ENCODE measurements around the gene BTBD1.

BTBD1 gene

GRCh38 chr15:83108266-83109219 lies 41.5 kb upstream of the BTBD1 start:
- H3K4me1 ChIP-seq (ENCODE audit: control insufficient read depth in 1 of 2, insufficient read depth in 2 of 2, low read length in 2 of 2), result peaks cover 0 to 9% of the 10 kb centered on the region in 2 donors
- H3K36me3 ChIP-seq (ENCODE audit: control insufficient read depth in 1 of 2, insufficient read depth in 2 of 2, low read length in 2 of 2), result no peaks in the 10 kb centered on the region
- H3K4me3 ChIP-seq (ENCODE audit: low read depth in 1 of 2, low read length in 2 of 2), result peak overlapping the region; percentile 45 to 84
- no peak overlapping the region for H3K27ac ChIP-seq (ENCODE audit: low read length)
- peaks cover 4% of the 10 kb centered on the region for H3K27me3 ChIP-seq (ENCODE audit: low read depth, low read length)
- no peaks in the 10 kb centered on the region for H3K9me3 ChIP-seq (ENCODE audit: control insufficient read depth in 1 of 2, low read length in 2 of 2)

- Histone ChIP-seq H3K27ac (ENCODE audit: low read length) (no peak overlapping the region), H3K9me3 (ENCODE audit: control insufficient read depth in 1 of 2, low read length in 2 of 2) (no peaks in the 10 kb centered on the region), H3K27me3 (ENCODE audit: low read depth, low read length) (peaks cover 4% of the 10 kb centered on the region), H3K4me3 (ENCODE audit: low read depth in 1 of 2, low read length in 2 of 2) (peak overlapping the region; percentile 45 to 84), H3K36me3 (ENCODE audit: control insufficient read depth in 1 of 2, insufficient read depth in 2 of 2, low read length in 2 of 2) (no peaks in the 10 kb centered on the region), H3K4me1 (ENCODE audit: control insufficient read depth in 1 of 2, insufficient read depth in 2 of 2, low read length in 2 of 2) (peaks cover 0 to 9% of the 10 kb centered on the region in 2 donors)
These were observed 40.8 kb upstream of the BTBD1 start for GRCh38 chr15:83107841-83108181.

GRCh38 chr15:83106994-83107840 lies 40.2 kb upstream of the BTBD1 start, which contains the start of gene TM6SF1:
Gene TM6SF1 (plus strand): TSS chr15:83107645. CDS start chr15:83107681, 36 bp downstream.
- Histone ChIP-seq H3K36me3 (ENCODE audit: control insufficient read depth in 1 of 2, insufficient read depth in 2 of 2, low read length in 2 of 2) (no peaks in the 10 kb centered on the region), H3K27me3 (ENCODE audit: low read depth, low read length) (peaks cover 4% of the 10 kb centered on the region), H3K27ac (ENCODE audit: low read length) (no peak within 1 kb of the TSS), H3K4me1 (ENCODE audit: control insufficient read depth in 1 of 2, insufficient read depth in 2 of 2, low read length in 2 of 2) (peaks cover 0 to 12% of the 10 kb centered on the region in 2 donors), H3K9me3 (ENCODE audit: control insufficient read depth in 1 of 2, low read length in 2 of 2) (no peaks in the 10 kb centered on the region), H3K4me3 (ENCODE audit: low read depth in 1 of 2, low read length in 2 of 2) (peak within 1 kb of the TSS; percentile 45 to 84)

GRCh38 chr15:83105440-83105839 lies 38.4 kb upstream of the BTBD1 start:
- H3K27me3 ChIP-seq (ENCODE audit: low read depth, low read length), result peaks cover 4% of the 10 kb centered on the region

GRCh38 chr15:83104141-83104540 lies 37.1 kb upstream of the BTBD1 start:
- peaks cover 4% of the 10 kb centered on the region for H3K27me3 ChIP-seq (ENCODE audit: low read depth, low read length)
- H3K36me3 ChIP-seq (ENCODE audit: control insufficient read depth in 1 of 2, insufficient read depth in 2 of 2, low read length in 2 of 2), result no peaks in the 10 kb centered on the region
- no peak overlapping the region for H3K4me3 ChIP-seq (ENCODE audit: low read depth in 1 of 2, low read length in 2 of 2)
- no peaks in the 10 kb centered on the region for H3K9me3 ChIP-seq (ENCODE audit: control insufficient read depth in 1 of 2, low read length in 2 of 2)
- peaks cover 0 to 17% of the 10 kb centered on the region in 2 donors for H3K4me1 ChIP-seq (ENCODE audit: control insufficient read depth in 1 of 2, insufficient read depth in 2 of 2, low read length in 2 of 2)
- no peak overlapping the region for H3K27ac ChIP-seq (ENCODE audit: low read length)

More at GRCh38 chr15:83105440-83105839, 38.4 kb upstream of the BTBD1 start:
- Histone ChIP-seq H3K4me1 (ENCODE audit: control insufficient read depth in 1 of 2, insufficient read depth in 2 of 2, low read length in 2 of 2) (peaks cover 0 to 12% of the 10 kb centered on the region in 2 donors), H3K27ac (ENCODE audit: low read length) (no peak overlapping the region), H3K9me3 (ENCODE audit: control insufficient read depth in 1 of 2, low read length in 2 of 2) (no peaks in the 10 kb centered on the region), H3K36me3 (ENCODE audit: control insufficient read depth in 1 of 2, insufficient read depth in 2 of 2, low read length in 2 of 2) (no peaks in the 10 kb centered on the region), H3K4me3 (ENCODE audit: low read depth in 1 of 2, low read length in 2 of 2) (no peak overlapping the region)

GRCh38 chr15:83102346-83102745 lies 35.3 kb upstream of the BTBD1 start:
- Histone ChIP-seq H3K9me3 (ENCODE audit: control insufficient read depth in 1 of 2, low read length in 2 of 2) (peaks cover 0 to 6% of the 10 kb centered on the region in 2 donors), H3K4me3 (ENCODE audit: low read depth in 1 of 2, low read length in 2 of 2) (no peak overlapping the region), H3K27me3 (ENCODE audit: low read depth, low read length) (no peaks in the 10 kb centered on the region), H3K4me1 (ENCODE audit: control insufficient read depth in 1 of 2, insufficient read depth in 2 of 2, low read length in 2 of 2) (peaks cover 0 to 8% of the 10 kb centered on the region in 2 donors), H3K27ac (ENCODE audit: low read length) (no peak overlapping the region), H3K36me3 (ENCODE audit: control insufficient read depth in 1 of 2, insufficient read depth in 2 of 2, low read length in 2 of 2) (no peaks in the 10 kb centered on the region)

- Histone ChIP-seq H3K27ac (ENCODE audit: low read length) (no peak overlapping the region), H3K9me3 (ENCODE audit: control insufficient read depth in 1 of 2, low read length in 2 of 2) (peaks cover 0 to 6% of the 10 kb centered on the region in 2 donors), H3K36me3 (ENCODE audit: control insufficient read depth in 1 of 2, insufficient read depth in 2 of 2, low read length in 2 of 2) (no peaks in the 10 kb centered on the region), H3K4me1 (ENCODE audit: control insufficient read depth in 1 of 2, insufficient read depth in 2 of 2, low read length in 2 of 2) (peaks cover 0 to 8% of the 10 kb centered on the region in 2 donors), H3K27me3 (ENCODE audit: low read depth, low read length) (no peaks in the 10 kb centered on the region), H3K4me3 (ENCODE audit: low read depth in 1 of 2, low read length in 2 of 2) (no peak overlapping the region)
These were observed 33.1 kb upstream of the BTBD1 start for GRCh38 chr15:83100097-83100646.

- H3K27me3 ChIP-seq (ENCODE audit: low read depth, low read length), result no peaks in the 10 kb centered on the region
- H3K4me3 ChIP-seq (ENCODE audit: low read depth in 1 of 2, low read length in 2 of 2), result no peak overlapping the region
- no peak overlapping the region for H3K27ac ChIP-seq (ENCODE audit: low read length)
- no peaks in the 10 kb centered on the region for H3K36me3 ChIP-seq (ENCODE audit: control insufficient read depth in 1 of 2, insufficient read depth in 2 of 2, low read length in 2 of 2)
- peaks cover 0 to 6% of the 10 kb centered on the region in 2 donors for H3K9me3 ChIP-seq (ENCODE audit: control insufficient read depth in 1 of 2, low read length in 2 of 2)
- peaks cover 0 to 8% of the 10 kb centered on the region in 2 donors for H3K4me1 ChIP-seq (ENCODE audit: control insufficient read depth in 1 of 2, insufficient read depth in 2 of 2, low read length in 2 of 2)
These were observed 32.2 kb upstream of the BTBD1 start for GRCh38 chr15:83099290-83099689.

GRCh38 chr15:83098079-83098478 lies 31.0 kb upstream of the BTBD1 start:
- Histone ChIP-seq H3K36me3 (ENCODE audit: control insufficient read depth in 1 of 2, insufficient read depth in 2 of 2, low read length in 2 of 2) (no peaks in the 10 kb centered on the region), H3K27me3 (ENCODE audit: low read depth, low read length) (no peaks in the 10 kb centered on the region), H3K9me3 (ENCODE audit: control insufficient read depth in 1 of 2, low read length in 2 of 2) (peaks cover 0 to 6% of the 10 kb centered on the region in 2 donors), H3K4me3 (ENCODE audit: low read depth in 1 of 2, low read length in 2 of 2) (no peak overlapping the region), H3K27ac (ENCODE audit: low read length) (no peak overlapping the region), H3K4me1 (ENCODE audit: control insufficient read depth in 1 of 2, insufficient read depth in 2 of 2, low read length in 2 of 2) (peaks cover 0 to 8% of the 10 kb centered on the region in 2 donors)

- Histone ChIP-seq H3K9me3 (ENCODE audit: control insufficient read depth in 1 of 2, low read length in 2 of 2) (peaks cover 0 to 6% of the 10 kb centered on the region in 2 donors), H3K36me3 (ENCODE audit: control insufficient read depth in 1 of 2, insufficient read depth in 2 of 2, low read length in 2 of 2) (no peaks in the 10 kb centered on the region), H3K27ac (ENCODE audit: low read length) (no peak overlapping the region), H3K4me3 (ENCODE audit: low read depth in 1 of 2, low read length in 2 of 2) (no peak overlapping the region), H3K4me1 (ENCODE audit: control insufficient read depth in 1 of 2, insufficient read depth in 2 of 2, low read length in 2 of 2) (no peaks in the 10 kb centered on the region), H3K27me3 (ENCODE audit: low read depth, low read length) (no peaks in the 10 kb centered on the region)
These were observed 27.5 kb upstream of the BTBD1 start for GRCh38 chr15:83094583-83094982.
